ENCODE data around the gene MACIR.
A peak's percentile ranks its signal among the peaks of the same experiment; 100 is the strongest.

MACIR gene

GRCh38 chr5:103245761-103246160, 12.8 kb upstream of the MACIR start:
- no peak for DNase-seq (ENCODE audit: low read depth)

- no peak for DNase-seq (ENCODE audit: low read depth)
Measured at GRCh38 chr5:103247118-103247517, 11.4 kb upstream of the MACIR start.

GRCh38 chr5:103249068-103249467, 9.5 kb upstream of the MACIR start:
- DNase-seq (ENCODE audit: low read depth) = no peak

GRCh38 chr5:103254921-103255320, 3.6 kb upstream of the MACIR start:
- no peak for DNase-seq (ENCODE audit: low read depth)

GRCh38 chr5:103255691-103256090, 2.9 kb upstream of the MACIR start:
- no peak for DNase-seq (ENCODE audit: low read depth)

GRCh38 chr5:103256178-103256577, 2.4 kb upstream of the MACIR start:
- no peak for DNase-seq (ENCODE audit: low read depth)

GRCh38 chr5:103258957-103259704, 568 bp downstream of the MACIR start:
- peak; percentile 28 for DNase-seq (ENCODE audit: low read depth)

- DNase-seq (ENCODE audit: low read depth) = peak; percentile 2
Measured at GRCh38 chr5:103259705-103260355, 1.3 kb downstream of the MACIR start.

GRCh38 chr5:103260951-103261350, 2.4 kb downstream of the MACIR start:
- no peak for DNase-seq (ENCODE audit: low read depth)

- DNase-seq (ENCODE audit: low read depth) = no peak
Measured at GRCh38 chr5:103262422-103262871, 3.9 kb downstream of the MACIR start.

GRCh38 chr5:103263054-103263453, 4.5 kb downstream of the MACIR start:
- DNase-seq (ENCODE audit: low read depth) = no peak

GRCh38 chr5:103264508-103264907, 5.9 kb downstream of the MACIR start:
- no peak for DNase-seq (ENCODE audit: low read depth)

GRCh38 chr5:103270581-103270980, 12.0 kb downstream of the MACIR start:
- DNase-seq (ENCODE audit: low read depth) = no peak

- DNase-seq (ENCODE audit: low read depth) = no peak
Measured at GRCh38 chr5:103271570-103272289, 13.2 kb downstream of the MACIR start.

GRCh38 chr5:103272377-103272776, 13.8 kb downstream of the MACIR start:
- no peak for DNase-seq (ENCODE audit: low read depth)

- DNase-seq (ENCODE audit: low read depth) = no peak
Measured at GRCh38 chr5:103273952-103274351, 15.4 kb downstream of the MACIR start.

GRCh38 chr5:103275851-103276250, 17.3 kb downstream of the MACIR start:
- no peak for DNase-seq (ENCODE audit: low read depth)

GRCh38 chr5:103280967-103281366, 22.4 kb downstream of the MACIR start:
- DNase-seq (ENCODE audit: low read depth) = no peak

GRCh38 chr5:103283120-103283519, 24.6 kb downstream of the MACIR start:
- no peak for DNase-seq (ENCODE audit: low read depth)

- no peak for DNase-seq (ENCODE audit: low read depth)
Measured at GRCh38 chr5:103283869-103284268, 25.3 kb downstream of the MACIR start.

- DNase-seq (ENCODE audit: low read depth) = no peak
Measured at GRCh38 chr5:103286622-103287021, 28.1 kb downstream of the MACIR start.

GRCh38 chr5:103289024-103289423, 30.5 kb downstream of the MACIR start:
- DNase-seq (ENCODE audit: low read depth) = no peak

GRCh38 chr5:103290846-103291245, 32.3 kb downstream of the MACIR start:
- no peak for DNase-seq (ENCODE audit: low read depth)

Data from stimulated activated CD8-positive, alpha-beta memory T cell treated with anti-CD3 and anti-CD28 coated beads, Interleukin-15, amount 100 ng/mL, for 24 hours (primary cell).